Measurements from ENCODE around the gene PKP1. TPM values are rescaled to one million over a fixed set of nuclear protein-coding genes. Genes with fewer than 3 reads are reported as not detected.

The PKP1 gene
- total and polyA plus RNA-seq, 10 of the 15 experiments (the other 5 are each of a cell fraction or from before 2014, with no cell fraction given) = 0.03 TPM; not detected in 9

- TF ChIP-seq ZNF687 (IDR thresholded peaks at IDR 0.05) = no peak
- TF ChIP-seq SMC3 (IDR thresholded peaks at IDR 0.05; ENCODE audit: borderline replicate concordance, low read length) = no peak
- no peak for TF ChIP-seq NR2C1 (IDR thresholded peaks at IDR 0.05)
- TF ChIP-seq IRF5 (IDR thresholded peaks at IDR 0.05; ENCODE audit: borderline replicate concordance) = no peak
- no peak for TF ChIP-seq STAT1 (conservative IDR thresholded peaks at IDR 0.05)
- no peak for TF ChIP-seq DPF2 (IDR thresholded peaks at IDR 0.05)
These were observed 65.8 kb downstream of the PKP1 start (continued) for GRCh38 chr1:201349092-201349491.

GRCh38 chr1:201350361-201350725 is 67.0 kb downstream of the PKP1 start:
- Histone ChIP-seq H3K9me3 (replicated peaks; ENCODE audit: control insufficient read depth, insufficient read depth, low read length) (no peaks in the 10 kb centered on the region), H2AFZ (ENCODE audit: control insufficient read depth, low read depth, low read length) (no peak overlapping the region), H3K36me3 (ENCODE audit: control insufficient read depth in 2 of 2, insufficient read depth in 2 of 2, low read length in 1 of 2) (no peaks in the 10 kb centered on the region), H4K20me1 (ENCODE audit: control insufficient read depth, insufficient read depth) (no peaks in the 10 kb centered on the region), H3K4me1 (ENCODE audit: control insufficient read depth, insufficient read depth, low read length) (no peaks in the 10 kb centered on the region), H3K4me2 (ENCODE audit: control insufficient read depth, insufficient read depth) (no peak overlapping the region), H3K9ac (ENCODE audit: control insufficient read depth, insufficient read depth, low read length) (no peak overlapping the region), H3K4me3 (no peak overlapping the region), H3K27ac (ENCODE audit: control insufficient read depth, insufficient read depth) (no peak overlapping the region), H3K79me2 (ENCODE audit: control insufficient read depth, insufficient read depth, low read length) (no peaks in the 10 kb centered on the region), H3K27me3 (replicated peaks in 1 of 2; ENCODE audit: control insufficient read depth in 2 of 2, insufficient read depth in 2 of 2, low read length in 1 of 2) (peaks cover 0 to 2% of the 10 kb centered on the region in 2 experiments; a peak in 2 of 4 replicates)
- 0% methylated on average over 2 of the region's 2 CpGs for WGBS (ENCODE audit: insufficient coverage, insufficient replicate concordance, low lambda C conversion rate, missing lambda C conversion rate)
- intact Hi-C loops (cut with micrococcal nuclease; ENCODE audit: unreplicated experiment) (no loop called here), in situ Hi-C loops (cut with MboI) (no loop called here)
- SMC1A ChIA-PET (ENCODE audit: uncharacterized antibody, unreplicated experiment) = interaction anchor here (0.6 to 2.6 kb wide), 5 partner anchors 8 to 213 kb away, joined by 3 to 11 read pairs (median 6); no protein-coding TSS in a partner anchor
- CTCF ChIA-PET = interaction anchor here (0.7 to 4.4 kb wide), 11 partner anchors 12 to 166 kb away, joined by 3 to 36 read pairs (median 7); no protein-coding TSS in a partner anchor
- DNase-seq (ENCODE audit: low read depth, low spot score) (no peak), FAIRE-seq (no peak), ATAC-seq (no peak)
- RAD21 ChIA-PET (ENCODE audit: unreplicated experiment) = interaction anchor here (1.0 to 1.4 kb wide), 5 partner anchors 59 to 162 kb away, joined by 3 to 5 read pairs (median 4); no protein-coding TSS in a partner anchor
- POLR2A ChIA-PET = no interaction called here
- BruUV-seq (replicated peaks) = no TSS peak
- no peak for TF ChIP-seq NFXL1 (IDR thresholded peaks at IDR 0.05; ENCODE audit: borderline replicate concordance)
- no peak for TF ChIP-seq ZNF592 (IDR thresholded peaks at IDR 0.05)
- TF ChIP-seq NR2C2 (IDR thresholded peaks at IDR 0.05; ENCODE audit: borderline replicate concordance, control insufficient read depth, insufficient read length, low read depth) = no peak
- TF ChIP-seq HCFC1 (IDR thresholded peaks at IDR 0.05; ENCODE audit: low read length) = no peak
- no peak for TF ChIP-seq KAT2A (conservative IDR thresholded peaks at IDR 0.05; ENCODE audit: control insufficient read depth, low read depth, low read length)
- TF ChIP-seq TCF7 (IDR thresholded peaks at IDR 0.05; ENCODE audit: borderline replicate concordance) = no peak
- no peak for TF ChIP-seq YBX1 (IDR thresholded peaks at IDR 0.05)
